Measurements from ENCODE around the gene DCAF8L2.
"Not testable (repeated sequence)": the region's sequence is repeated elsewhere in the genome, so short reads cannot be mapped to it uniquely, and the experiment has no call there.

Gene DCAF8L2

GRCh38 chrX:27590044-27590443, at the start of gene DCAF8L2:
Gene DCAF8L2 (plus strand): TSS chrX:27590344. CDS start chrX:27746896, 156,552 bp downstream.
- no peak for DNase-seq

- DNase-seq: not testable (repeated sequence)
Measured at GRCh38 chrX:27541161-27541560, 49.0 kb upstream of the DCAF8L2 start.

- no peak for DNase-seq
Measured at GRCh38 chrX:27548624-27549023, 41.5 kb upstream of the DCAF8L2 start.

- DNase-seq: no peak
Measured at GRCh38 chrX:27549688-27550087, 40.5 kb upstream of the DCAF8L2 start.

GRCh38 chrX:27555514-27555913, 34.6 kb upstream of the DCAF8L2 start:
- DNase-seq: no peak

GRCh38 chrX:27565992-27566391, 24.2 kb upstream of the DCAF8L2 start:
- no peak for DNase-seq

- no peak for DNase-seq
Measured at GRCh38 chrX:27571164-27571563, 19.0 kb upstream of the DCAF8L2 start.

- DNase-seq: no peak
Measured at GRCh38 chrX:27575565-27575964, 14.6 kb upstream of the DCAF8L2 start.

- DNase-seq: no peak
Measured at GRCh38 chrX:27583976-27584375, 6.2 kb upstream of the DCAF8L2 start.

GRCh38 chrX:27591938-27592337, 1.8 kb downstream of the DCAF8L2 start:
- no peak for DNase-seq

- DNase-seq: no peak
Measured at GRCh38 chrX:27597508-27597907, 7.4 kb downstream of the DCAF8L2 start.

- no peak for DNase-seq
Measured at GRCh38 chrX:27598312-27598711, 8.2 kb downstream of the DCAF8L2 start.

- no peak for DNase-seq
Measured at GRCh38 chrX:27599928-27600327, 9.8 kb downstream of the DCAF8L2 start.

GRCh38 chrX:27600686-27601085, 10.5 kb downstream of the DCAF8L2 start:
- DNase-seq: no peak

GRCh38 chrX:27608671-27609070, 18.5 kb downstream of the DCAF8L2 start:
- DNase-seq: no peak

GRCh38 chrX:27619459-27619858, 29.3 kb downstream of the DCAF8L2 start:
- DNase-seq: no peak

- DNase-seq: no peak
Measured at GRCh38 chrX:27619975-27620374, 29.8 kb downstream of the DCAF8L2 start.

- DNase-seq: no peak
Measured at GRCh38 chrX:27622883-27623282, 32.7 kb downstream of the DCAF8L2 start.

GRCh38 chrX:27626066-27626465, 35.9 kb downstream of the DCAF8L2 start:
- DNase-seq: no peak

- no peak for DNase-seq
Measured at GRCh38 chrX:27633328-27633727, 43.2 kb downstream of the DCAF8L2 start.

GRCh38 chrX:27656581-27656980, 66.4 kb downstream of the DCAF8L2 start:
- DNase-seq: no peak

- no peak for DNase-seq
Measured at GRCh38 chrX:27660878-27661277, 70.7 kb downstream of the DCAF8L2 start.

- no peak for DNase-seq
Measured at GRCh38 chrX:27671234-27671633, 81.1 kb downstream of the DCAF8L2 start.

- no peak for DNase-seq
Measured at GRCh38 chrX:27674491-27674890, 84.3 kb downstream of the DCAF8L2 start.

- DNase-seq: no peak
Measured at GRCh38 chrX:27675493-27675892, 85.3 kb downstream of the DCAF8L2 start.

GRCh38 chrX:27679281-27679680, 89.1 kb downstream of the DCAF8L2 start:
- DNase-seq: no peak

All from femur (tissue), 1 donor.